GM19452 (cell line): ENCODE data around the gene MRPS9.

Source experiments
- ATAC-seq: cut with Tn5 transposase; IDR thresholded peaks from one replicate; pipeline ENCODE4 v1.9.1; 2021; ENCODE audit not compliant: unreplicated experiment

MRPS9 gene

DNA sequence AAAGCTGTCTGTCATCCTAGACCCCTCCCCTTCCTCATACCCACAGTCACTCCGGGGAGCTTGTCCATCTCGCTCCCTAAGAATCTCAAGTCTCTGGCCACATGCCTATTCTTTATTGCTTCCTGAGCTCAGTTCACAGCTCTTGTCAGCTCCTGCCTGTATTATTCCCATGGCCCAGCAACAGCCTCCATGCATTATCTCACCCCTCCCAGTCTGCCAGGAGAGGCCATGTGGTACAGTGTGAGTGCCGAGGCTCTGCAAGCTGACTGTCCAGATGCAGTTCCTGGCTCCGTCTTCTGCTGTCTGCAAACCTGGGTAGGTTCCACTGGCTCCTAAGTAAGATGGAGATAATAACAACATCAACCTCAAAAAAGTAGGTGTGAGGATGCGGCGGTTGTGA lies 79.7 kb downstream of the MRPS9 start:
- ATAC-seq: no peak

DNA sequence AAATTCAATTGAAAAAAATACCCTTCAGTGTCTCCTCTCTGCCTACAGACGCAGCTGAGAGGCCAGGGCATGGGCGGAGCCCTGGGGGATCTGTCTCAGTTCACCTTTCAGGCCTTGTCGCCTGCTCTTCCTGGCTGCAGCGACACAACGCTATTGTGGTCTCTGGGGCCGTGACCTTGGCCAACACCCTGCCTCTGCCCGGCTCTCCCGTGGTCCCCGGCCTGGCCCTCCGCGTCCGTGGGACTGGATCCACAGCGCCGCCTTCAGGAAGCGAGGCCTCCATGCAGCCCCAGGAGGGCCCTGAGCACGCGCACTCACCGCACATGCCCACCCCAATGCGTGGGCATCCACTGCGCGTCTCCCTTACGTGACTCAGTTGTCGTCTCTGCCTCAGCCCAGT lies 81.1 kb downstream of the MRPS9 start:
- no peak for ATAC-seq

DNA sequence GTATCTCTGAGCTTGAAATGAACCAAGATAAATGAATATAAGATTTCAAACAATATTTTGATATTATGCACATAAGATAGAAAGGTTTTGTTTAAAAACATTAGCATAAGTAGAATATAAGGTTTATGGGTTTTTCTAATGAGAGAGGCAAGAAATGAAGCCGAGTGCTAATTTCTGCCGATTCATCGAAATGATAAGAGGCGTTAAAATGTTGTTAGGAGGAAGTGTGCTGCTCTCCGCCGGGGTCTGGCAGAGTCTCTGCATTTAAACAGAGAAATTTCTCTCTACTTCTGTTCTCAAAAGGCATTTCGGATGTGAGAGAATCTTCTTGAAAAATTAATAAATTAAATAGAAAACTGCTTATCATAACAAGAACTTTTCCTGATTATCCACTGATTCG lies 83.6 kb downstream of the MRPS9 start:
- ATAC-seq: no peak

DNA sequence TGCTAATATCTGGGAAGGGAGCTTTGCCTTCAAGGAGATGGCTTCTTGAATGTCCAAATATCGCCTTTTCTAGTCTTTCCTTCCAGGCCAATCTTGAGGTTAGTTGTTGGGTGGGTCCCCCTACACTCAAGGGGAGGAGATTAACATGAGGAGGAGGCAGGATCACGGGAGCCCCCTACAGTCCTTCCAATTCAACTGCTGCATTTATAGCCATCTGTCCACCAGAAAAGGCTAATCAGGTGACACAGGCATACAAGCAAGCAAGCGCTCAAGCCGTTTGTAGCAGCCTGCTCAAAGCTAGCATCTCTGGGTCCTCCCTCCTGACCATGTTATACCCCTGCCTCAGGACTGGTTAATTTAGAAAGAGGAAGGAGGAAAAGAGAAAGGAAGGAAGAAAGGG lies 87.6 kb downstream of the MRPS9 start:
- no peak for ATAC-seq

DNA sequence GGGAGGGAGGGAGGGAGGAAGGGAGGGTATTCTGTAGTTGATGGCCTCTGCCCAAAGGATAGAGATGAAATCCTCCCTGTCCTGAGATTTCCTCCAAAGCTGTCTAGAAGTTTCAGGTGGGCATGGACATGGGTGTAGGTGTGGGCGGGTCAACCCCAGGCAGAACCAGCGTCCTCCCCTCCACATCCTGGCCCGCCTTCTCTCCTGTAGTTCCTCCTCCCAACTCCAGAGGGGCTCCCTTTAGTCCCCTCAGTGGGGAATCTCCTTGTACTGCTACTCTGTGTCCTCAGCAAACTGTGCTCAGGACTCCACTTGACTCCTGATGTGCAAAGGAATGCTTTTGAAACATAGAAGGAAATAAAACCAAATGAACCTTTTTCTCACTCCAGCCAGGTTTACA lies 88.1 kb downstream of the MRPS9 start:
- no peak for ATAC-seq

DNA sequence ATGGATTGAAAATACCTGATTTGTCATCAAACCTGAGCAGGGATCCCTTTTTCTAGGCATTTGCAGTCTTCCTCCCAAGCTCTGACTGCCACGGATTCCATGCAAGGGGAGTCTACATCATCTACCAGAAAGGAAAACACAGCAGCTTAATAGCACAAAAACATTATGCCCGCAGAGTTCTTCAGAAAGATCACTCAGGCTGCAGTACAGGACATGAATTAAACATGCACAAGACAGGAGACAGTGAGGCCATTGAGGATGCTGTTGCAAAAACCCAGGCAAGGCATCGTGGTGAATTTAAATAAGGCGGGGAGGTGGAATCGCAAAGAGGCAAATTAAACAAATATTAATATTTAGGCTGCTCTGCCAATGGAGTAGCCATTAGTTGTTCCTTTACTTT lies 88.5 kb downstream of the MRPS9 start:
- ATAC-seq: no peak

DNA sequence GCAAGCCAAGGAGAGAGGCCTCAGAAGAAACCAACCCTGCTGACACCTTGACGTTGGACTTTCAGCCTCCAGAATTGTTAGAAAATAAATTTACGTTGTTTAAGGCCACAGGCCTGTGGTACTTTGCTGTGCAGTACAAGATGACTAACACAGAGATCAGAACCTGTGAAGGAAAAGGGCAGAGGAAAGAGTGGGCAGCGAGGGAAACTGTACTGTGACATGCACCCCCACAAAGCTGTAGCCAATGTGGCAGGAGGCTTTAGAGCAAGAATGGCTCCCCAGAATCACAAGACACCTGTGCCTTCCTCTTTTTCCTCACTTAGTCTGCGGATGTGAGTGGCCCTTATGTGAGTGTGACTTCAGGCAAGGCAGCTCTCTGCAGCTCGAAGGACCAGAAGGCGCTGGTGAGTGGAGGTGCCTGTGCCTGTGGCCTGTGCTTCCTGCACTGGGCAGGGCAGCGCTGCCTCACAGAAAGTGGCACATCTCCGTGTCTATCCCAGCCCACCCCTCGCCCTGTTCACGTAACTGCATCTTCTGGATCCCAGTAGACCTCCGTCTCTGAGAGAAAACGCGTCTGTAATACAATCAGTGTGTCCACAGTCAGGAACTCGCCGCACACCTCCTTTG lies 89.5 kb downstream of the MRPS9 start:
- ATAC-seq: no peak

DNA sequence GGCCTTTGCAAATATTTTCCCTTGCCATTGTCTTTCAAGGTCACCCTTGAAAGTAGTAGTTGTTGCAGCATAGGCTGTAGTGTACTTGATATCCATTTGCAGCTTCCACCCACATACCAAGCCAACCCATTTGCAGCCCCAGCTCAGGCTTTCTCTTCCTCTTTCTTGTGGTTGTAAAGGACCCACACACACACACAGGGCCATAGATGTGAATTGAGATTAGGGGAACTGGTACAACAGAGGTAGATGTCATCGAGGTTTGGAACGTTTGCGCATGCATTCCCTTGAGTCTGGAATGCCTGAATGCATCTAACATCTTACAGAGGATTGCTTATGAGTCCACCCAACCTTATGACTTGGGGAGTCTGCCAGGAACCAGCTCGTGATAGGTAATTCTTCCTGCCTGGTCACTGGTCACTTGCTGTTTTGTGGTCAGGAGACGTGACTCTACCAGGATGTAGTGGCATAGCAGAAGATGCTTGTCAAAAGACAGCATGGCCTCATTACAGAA lies 91.9 kb downstream of the MRPS9 start:
- peak; percentile 98 for ATAC-seq

DNA sequence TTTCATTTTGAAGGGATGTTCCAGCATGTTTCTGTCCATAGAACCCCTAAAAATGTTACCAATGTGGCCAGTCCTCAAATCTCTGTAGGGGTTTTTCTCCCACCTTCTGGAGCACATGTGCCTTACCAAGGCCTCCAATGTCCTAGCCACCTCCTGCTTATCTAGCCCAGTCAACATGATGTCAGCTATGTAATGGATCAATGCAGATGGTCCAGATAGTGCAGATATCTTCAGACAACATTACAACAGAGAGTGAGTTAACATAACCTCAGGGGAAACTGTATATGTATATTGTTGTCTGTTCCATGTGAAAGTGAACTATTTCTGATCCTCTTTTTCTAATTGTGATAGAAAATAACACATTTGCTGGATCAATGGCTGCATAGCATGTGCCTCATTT lies 92.7 kb downstream of the MRPS9 start:
- ATAC-seq: no peak

DNA sequence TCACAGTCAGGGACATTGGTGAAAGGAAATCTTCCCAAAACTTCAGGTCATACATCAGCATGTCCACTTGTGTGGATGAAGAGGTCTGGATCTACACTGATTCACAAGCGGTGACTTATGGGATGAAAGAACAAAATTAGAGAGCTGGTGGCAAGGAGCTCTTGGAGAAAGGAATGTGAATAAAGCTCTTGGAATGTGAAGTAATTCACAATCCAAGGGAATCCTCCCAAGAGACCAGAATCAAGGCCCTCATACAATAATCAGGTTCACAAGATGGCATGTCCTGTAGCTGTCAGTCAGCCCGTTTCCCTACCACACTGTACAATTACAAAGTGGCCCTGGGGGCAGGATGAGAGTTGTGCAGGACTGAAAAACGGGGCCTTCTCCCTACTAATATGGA lies 96.2 kb downstream of the MRPS9 start:
- ATAC-seq: no peak

DNA sequence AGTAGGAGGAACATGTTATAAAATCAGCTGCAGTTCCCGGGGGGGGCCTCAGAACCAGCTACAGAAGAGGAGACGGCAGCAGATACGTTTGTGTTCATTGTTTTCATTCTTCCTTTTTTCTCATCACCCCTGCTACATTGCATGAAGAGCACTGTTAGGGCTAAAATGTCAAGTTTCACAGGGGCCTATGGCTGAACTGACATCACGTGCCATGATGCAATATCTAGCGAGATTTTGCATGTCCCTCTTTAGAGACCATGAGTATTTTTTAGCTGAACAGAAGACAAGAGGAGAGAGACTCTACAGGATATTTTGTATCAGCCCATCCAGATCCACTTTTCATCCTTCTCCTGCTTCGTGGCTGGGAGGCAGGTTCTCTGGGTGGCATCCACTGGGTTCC lies 97.6 kb downstream of the MRPS9 start:
- no peak for ATAC-seq

DNA sequence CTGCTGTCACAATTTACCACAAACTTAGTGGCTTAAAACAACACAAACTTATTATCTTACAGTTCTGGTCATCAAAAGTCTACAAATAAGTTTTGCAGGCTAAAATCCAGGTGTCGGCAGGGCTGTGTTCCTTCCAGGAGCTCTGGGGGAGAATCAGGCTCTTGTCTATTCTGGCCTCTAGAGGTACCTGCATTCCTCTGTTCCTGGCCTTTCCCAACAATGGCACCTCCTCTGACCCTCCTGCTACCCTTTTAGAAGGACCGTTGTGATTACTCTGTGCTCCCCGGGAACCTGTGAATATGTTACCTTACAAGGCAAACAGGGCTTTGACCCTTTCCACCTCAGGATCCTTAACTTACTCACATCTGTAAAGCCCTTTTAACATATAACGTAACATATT lies 98.5 kb downstream of the MRPS9 start:
- ATAC-seq: no peak

DNA sequence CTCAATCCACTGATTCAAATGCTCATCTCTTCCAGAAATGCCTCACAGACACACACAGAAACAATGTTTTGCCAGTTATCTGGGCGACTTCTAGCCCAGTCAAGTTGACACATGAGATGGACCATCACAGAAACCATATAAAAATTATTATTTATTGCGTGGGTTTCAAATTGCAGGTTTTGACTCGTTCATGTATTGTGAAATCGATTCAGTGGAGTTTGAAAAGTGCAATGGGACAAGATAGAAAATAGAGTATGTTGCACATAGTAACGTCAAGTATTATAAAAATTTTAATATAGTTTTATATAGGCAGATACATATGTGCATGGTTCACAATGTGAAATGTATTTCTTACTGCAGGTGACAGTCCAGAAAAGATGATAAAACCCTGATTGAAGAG lies 100.8 kb downstream of the MRPS9 start:
- no peak for ATAC-seq

DNA sequence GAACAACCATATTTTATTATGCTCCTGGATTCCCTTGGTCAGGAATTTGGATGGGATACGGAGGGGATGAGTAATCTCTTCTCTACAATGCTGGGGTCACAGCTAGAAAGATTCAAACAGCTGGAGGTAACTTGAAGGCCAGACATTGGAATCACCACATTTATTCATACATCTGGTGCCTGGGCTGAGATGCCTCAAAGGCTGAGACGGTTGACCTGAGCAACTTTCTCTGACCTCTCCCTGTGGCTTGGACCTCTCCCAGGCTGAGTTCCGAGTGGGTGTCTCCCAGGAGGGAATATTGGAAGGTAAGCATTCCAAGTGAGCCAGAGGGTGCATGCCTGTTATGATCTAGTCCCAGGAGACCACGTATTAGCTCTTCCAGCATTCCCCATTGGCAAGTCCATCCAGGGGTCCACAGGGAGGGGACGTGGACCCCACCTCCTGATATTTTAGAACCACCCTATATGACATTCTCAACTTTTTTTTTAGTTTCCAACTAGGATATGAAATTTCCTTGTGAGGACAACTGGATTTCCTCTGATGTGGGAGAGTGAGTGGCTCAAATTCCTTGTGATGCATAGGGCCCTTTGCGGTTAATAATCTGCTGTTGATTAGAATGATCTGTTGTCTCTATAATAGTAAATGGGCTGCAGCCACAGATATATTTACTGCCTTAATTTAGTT lies 101.8 kb downstream of the MRPS9 start:
- no peak for ATAC-seq

DNA sequence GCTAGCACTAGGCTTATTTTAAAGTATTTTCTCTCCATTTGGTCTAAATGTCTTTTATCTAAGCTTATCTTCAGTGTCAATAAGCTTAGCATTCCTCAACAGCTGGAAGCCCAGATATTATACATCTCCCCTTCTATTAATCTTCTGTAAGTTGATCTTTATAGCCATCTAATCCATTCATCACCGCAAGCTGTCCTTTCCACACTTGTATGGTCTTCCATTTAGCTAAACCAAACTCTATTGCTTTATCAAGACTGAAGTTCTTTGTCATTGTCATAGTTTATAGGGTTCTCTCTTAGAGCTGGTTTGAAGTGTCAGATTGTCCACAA lies 102.3 kb downstream of the MRPS9 start:
- no peak for ATAC-seq

DNA sequence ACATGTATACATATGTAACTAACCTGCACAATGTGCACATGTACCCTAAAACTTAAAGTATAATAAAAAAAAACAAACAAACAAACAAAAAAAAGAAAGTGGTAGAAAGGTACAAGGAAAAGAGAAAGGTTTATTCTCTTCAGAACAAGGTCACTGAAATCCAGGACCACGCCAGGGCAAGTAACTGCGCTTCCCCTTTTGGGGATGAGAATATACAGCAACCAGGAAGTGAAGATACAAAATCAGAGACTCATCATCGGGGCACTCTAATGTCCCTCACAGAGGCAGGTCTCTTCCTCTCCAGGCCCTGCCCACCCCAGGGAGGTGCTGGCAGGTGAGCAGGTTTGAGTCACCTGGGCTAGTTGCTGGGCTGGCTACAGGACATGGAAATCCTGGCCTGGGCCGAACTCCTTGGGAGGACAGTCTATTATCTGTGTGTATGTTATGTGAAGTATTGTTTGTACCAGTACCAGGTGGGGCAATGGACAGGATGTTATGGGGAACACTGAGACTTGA lies 103.3 kb downstream of the MRPS9 start:
- ATAC-seq: no peak

DNA sequence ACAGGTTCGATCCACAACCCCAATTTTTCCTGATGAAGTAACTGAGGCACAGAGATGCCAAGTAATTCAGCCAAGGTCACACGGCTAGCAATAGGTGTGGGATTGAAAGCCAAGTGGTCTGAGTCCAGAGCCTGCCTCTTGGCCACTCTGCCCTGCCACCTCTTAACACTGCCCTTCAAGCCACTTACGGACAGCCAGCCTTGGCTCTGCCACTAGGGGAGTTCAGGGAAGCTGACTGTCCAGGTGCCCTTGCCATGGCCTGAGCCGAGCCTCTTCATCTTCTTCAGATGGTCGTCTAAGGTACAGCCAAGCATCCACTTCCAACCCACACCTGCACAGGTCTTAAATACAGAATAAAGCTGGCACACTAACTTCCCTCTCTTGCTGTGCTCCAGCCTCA lies 104.4 kb downstream of the MRPS9 start:
- no peak for ATAC-seq

DNA sequence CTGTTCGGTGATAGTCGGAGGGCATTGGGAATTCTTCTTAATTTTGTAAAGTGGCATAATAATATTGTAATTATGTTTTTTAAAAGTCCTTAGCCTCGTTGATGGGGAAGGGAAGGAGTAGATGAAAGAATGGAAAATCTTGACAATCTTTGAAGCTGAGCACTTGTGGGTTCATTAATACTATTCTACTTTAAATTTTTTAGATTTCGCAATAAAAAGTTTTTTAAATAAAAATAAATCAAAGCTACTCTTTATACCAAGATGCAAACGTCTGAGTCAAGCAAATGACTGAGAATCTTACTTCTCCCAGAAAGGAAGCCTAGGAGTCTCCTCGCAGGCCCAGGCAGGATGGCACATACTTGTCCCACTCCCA lies 105.2 kb downstream of the MRPS9 start:
- no peak for ATAC-seq

DNA sequence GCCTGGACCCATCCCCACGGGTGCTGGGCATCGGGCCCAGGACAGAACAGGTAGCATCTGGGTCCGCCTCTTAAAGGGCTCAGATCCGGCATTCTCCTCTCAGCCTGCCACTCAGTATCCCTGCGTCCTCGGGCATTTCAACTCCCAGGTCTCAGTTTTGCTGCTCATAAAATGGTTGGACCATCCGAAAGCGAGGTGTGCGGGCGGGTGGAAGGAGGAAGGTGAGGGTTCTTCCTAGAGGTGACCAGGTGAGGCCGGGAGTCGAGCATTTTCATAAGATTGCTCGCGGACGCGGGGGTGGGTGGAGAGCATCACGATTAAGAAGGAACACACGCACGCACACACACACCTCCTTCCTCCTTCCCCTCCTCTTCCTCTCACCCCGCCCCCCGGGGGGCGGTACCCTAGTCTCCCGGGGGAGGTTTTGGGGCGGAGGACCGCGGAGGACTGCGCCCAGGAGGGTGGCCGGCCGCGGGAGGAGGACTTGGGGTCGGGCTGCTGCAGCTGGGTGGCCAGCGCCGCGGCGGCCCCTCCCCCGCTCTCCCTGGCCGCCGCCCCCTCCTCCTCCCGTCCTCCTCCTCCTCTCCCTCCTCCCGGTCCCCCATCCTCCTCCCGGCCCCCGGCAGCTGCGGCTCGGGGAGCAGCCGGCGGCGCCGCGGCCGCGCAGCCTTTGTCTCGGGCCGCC lies 105.7 kb downstream of the MRPS9 start:
- no peak for ATAC-seq

DNA sequence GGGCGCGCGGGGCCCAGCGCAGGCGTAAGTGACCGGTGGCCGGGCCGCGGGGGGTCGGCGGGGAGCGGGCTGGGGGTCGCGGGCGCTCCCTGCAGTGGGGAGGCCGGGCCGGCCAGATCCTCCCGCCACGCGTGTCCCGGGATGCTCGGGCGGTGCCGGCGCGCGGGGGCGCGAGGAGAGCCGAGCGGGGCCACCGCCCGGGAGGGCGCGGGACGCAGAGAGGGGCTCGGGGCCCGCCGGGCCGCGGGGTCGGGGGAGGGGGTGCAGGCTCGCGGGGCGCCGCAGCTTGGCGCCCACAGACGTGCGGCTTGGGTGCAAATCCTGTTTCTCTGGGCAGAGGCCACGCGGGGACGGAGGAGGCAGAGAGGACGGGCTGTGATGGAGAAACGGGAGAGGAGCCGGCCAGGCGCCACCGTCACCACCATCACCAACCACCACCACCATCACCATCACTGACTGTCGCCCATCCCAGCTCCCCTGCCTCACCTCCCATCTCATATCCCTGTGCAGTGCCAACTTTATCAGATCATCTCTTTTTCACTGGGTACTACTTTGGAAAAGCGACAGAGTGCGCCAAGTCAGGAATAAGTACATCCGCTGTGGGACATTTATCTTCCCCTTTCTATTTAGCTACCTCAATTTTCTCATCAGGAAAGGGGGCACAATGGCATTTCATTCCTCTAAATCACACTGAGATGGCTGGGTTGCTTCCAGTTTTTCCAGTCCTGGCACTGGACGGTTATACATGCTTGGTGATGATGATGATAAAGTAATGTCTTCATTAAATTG lies 106.5 kb downstream of the MRPS9 start:
- ATAC-seq: no peak

DNA sequence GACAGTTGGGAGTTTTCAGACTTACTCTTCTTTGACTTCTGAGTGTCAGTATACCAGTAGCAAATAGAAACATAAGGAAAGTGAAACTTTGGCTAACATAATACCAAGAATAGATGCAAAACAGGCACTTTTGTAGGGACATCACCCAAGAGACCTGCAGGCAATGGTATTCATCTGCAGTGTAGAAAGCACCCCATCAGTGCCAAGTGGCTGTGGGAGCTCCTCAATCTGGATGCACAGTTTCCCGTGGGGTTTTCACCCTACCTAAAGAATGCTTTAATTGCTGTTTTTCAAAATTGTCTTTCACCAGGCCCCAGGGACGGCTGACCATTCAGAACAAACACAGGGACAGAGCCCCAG lies 107.1 kb downstream of the MRPS9 start:
- ATAC-seq: peak; percentile 60

DNA sequence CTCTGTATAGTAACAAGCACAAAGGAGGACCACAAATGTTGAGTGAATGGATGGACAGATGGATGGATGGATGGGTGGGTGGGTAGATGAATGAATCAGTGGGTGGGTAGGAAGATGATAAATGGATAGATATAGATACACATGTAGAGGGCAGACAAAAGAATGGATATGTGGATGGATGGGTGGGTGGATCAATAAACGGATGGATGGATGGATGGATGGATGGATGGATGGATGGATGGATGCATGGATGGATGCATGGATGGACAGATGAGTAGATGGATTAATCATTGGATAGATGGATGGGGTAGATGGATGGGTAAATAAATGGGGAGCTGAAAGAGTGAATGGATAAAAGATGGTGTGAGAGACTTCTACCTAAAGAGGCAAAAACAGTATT lies 111.4 kb downstream of the MRPS9 start:
- no peak for ATAC-seq
